HG03060 (cell line): Measurements from ENCODE around the gene RAD51D.
A peak's percentile ranks its signal among the peaks of the same experiment; 100 is the strongest.
"Not testable (repeated sequence)": the region's sequence is repeated elsewhere in the genome, so short reads cannot be mapped to it uniquely, and the experiment has no call there.

Experiments
- ATAC-seq: cut with Tn5 transposase; IDR thresholded peaks from one replicate; pipeline ENCODE4 v1.9.1; 2021; ENCODE audit warnings: low read depth, moderate number of reproducible peaks; ENCODE audit not compliant: unreplicated experiment

RAD51D gene

DNA sequence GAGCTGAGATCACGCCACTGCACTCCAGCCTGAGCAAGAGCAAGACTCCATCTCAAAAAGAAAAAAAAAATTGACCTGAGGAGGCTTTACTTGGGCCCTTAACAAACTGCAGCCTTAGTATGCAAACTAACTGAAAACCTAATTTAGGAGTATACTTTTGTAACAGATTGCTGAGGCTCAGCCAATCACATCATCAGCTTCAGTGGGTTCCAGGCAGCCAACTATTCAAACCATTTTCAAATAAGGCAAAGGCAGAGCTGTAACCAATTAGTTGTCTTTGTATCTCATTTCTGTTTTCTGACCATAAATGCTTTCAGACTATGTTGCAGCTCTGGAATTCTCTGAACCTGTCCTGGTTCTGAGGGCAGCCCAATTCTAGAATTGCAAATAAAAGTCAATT lies 23.9 kb downstream of the RAD51D start:
- ATAC-seq: no peak

DNA sequence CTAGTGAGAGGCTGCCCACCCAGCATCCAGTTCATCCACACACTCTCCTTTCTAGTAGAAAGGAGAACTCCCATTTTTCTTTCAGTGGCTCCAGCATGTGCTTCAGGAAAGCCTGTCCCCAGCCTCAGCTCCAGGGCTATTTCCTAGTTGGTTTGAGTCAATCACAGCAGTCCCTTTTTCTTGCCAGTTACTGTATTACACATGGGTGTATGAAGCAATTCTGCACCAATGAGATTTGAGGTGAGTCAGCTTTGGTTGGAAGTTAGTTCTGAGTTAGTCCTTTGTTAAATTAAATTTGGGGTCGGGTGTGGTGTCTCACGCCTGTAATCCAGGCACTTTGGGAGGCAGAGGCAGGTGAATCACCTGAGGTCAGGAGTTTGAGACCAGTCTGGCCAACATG lies 24.8 kb downstream of the RAD51D start:
- ATAC-seq: no peak

DNA sequence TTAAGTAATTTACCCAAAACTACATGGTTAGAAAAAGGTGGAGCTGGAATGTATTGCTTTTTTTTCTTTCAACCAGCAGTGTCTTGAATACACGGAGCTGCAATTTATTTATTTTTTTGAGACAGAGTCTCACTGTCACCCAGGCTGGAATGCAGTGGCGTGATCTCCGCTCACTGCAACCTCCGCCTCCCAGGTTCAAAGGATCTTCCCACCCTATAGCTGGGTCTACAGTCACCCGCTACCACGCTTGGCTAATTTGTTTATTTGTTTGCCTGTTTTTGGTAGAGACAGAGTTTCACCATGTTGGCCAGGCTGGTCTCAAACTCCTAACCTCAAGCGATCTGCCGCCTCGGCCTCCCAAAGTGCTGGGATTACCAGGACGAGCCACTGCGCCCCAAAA lies 29.0 kb downstream of the RAD51D start:
- not testable (repeated sequence) for ATAC-seq

DNA sequence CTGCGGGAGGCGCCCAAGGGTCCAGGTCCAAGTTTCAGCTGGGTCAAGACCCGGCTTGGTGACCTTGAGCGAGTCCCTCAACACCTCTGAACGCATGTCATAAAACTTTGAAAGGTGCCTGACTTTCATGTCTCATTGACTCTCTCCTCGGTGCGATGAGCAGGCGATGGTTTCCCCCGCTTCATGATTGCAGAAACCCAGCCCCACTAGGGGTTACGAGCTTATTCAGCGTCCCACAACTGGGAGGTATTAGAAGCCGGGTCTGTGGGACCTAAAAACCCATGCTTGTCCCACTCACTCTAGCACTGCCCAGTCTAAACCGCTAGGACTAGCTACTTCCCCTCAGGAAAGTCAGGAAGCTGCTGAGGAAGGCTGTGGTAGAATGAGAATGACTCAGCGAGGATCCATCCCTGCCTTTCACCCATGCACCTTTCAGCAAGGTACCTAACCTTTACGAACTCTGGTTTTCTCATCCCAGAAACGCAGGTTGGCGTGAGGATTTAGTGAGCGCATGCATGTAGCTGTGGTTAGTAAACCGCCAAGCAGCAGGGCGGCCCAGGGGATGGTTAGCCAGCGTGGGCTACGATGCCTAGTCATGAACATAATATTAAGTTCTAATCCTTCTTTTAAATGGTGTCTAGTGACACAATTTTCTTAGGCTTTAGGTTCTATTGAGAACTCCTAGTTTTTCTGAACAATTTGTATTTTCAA lies 29.9 kb downstream of the RAD51D start:
- no peak for ATAC-seq

DNA sequence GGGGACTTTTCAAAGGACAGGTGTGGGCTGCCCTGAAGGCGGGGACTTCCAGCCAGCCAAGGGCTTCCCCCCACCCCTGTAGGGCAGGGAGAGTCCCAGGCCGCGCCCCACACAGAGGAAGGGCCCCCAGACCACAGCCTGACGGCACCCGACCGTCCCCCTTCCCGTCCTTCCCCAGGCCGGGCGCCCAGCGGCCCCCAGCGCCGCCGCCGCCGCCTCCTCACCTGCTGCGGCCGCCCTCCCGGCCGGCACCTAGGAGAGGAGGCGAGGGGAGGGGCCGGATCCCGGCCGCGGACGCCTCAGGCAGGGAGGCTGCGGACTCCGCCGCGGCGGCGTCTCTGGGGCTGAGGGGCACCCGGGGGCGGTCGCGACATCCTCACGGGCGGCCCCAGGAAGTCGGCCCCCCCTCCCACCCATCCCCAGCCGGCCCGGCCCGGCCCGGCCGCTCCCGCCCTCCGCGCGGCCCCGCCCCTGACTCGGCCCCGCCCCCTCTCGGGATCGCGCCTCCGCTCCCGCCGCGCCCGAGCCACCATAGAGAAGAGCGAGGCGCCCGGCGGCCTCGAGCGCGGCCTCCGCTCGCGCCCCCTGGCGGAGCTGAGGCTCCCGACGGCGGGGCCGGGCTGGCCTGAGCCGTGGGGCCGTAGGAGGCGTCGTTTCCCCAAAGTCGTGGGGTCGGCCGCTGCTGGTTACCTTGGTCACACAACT lies 30.6 kb downstream of the RAD51D start:
- peak; percentile 39 for ATAC-seq

DNA sequence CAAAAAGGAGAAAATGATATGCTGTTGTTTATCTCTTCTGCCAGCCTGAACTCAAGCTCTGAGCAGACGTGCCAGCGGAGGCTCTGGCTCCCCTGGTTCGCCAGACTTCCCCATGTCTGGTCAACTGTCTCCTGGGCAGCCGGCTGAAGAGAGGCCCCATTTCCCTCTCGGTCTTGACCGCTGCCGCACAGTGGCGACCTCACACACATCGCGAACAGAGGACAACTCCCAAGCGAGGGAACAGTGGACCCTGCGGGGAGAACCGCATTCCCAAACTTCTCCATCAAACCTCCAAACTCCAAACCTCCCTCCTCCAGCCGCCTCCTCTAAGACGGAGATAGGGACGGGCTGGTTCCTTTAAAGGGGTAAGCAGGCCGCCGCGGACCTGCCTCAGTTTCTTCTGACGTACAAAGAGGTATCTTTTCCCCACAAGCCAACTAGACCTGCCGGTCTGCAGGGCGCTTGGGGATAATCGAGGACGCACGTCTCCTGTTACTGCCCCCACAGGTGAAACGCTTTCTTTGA lies 31.2 kb downstream of the RAD51D start:
- ATAC-seq: no peak

DNA sequence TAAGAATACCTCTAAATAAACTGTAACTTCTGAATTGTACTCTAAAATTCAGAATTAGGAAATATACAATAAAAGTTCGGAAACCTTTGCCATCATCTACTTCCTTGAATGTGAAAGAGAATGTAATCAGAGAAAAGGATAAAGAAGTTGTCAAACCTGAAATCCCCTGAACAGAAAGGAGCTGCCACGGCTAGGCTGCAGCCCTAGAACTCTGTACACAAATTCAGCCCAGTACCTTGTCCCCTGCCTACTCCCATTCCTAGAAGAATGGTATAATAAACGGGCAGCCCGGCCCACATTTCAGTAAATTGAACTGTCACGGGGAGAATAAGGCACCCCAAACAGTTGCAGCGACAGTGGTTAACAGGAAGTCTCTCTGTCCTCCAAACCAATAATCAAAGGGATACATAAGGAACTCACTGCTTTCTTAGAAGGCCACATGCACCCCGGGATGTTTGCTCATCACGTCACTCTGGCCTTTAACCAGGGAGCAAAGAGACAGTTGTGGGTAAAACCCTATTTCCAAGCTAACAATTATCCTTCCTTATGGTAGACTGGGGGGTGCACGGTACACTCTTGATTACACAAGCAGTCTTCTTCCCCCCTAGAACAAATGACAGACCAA lies 31.8 kb downstream of the RAD51D start:
- no peak for ATAC-seq

DNA sequence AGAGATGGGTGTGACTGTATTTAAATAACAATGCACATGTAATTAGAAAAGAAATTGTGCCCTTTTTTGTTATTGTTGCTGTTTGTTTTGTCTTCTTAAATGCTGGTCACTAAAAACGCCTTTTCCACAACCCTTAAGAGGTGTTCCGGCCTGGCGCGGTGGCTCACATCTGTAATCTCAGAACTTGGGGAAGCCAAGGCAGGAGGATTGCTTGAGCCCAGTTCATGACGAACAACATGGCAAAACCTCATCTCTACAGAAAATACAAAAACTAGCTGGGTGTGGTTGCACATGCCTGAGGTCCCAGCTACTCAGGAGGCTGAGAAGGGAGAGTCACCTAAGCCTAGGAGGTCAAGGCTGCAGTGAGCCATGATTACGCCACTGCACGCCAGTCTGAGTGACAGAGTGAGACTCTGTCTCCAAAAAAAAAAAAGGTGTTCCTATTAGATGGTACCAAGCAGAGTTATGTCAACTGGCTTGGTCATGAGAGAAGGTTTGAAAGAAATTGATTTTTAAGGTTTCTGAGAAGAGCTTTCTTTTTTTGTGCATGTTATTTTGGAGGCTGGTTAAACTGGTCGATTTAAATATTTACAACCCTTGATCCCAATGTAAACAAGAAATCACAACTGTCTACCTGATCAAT lies 32.6 kb downstream of the RAD51D start:
- ATAC-seq: no peak

DNA sequence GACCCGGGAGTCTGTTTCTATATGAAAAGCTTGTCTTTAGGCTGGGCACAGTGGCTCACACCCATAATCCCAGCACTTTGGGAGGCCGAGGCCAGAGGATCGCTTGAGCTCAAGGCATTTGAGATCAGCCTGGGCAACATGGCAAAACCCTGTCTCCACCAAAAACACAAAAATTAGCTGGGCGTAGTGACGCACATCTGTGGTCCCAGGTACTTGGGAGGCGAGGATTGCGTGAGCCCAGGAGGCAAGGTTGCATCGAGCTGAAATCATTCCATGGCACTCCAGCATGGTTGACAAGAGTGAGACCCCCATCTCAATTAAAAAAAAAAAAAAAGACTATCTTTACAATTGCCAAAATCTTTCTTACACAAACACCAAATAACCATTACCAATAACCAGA lies 33.5 kb downstream of the RAD51D start:
- ATAC-seq: no peak

DNA sequence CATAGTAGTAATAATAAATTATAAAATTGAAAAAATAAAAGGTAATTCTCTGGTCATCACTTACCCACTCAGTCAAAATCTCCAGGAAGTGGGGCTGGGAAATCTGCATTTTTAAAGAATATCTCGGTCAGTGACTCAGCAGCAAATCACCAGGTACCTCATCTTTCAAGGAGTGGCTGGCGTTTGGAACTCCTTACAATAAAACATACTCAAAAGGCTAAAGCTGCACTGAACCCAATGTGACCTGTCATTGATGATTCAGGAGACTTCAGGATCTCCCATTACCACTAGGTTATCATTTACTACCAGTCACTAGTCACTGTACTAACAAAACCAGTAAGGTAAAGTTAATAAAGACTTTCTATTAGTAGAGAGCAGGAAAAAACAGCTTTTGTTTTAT lies 34.7 kb downstream of the RAD51D start:
- ATAC-seq: no peak

DNA sequence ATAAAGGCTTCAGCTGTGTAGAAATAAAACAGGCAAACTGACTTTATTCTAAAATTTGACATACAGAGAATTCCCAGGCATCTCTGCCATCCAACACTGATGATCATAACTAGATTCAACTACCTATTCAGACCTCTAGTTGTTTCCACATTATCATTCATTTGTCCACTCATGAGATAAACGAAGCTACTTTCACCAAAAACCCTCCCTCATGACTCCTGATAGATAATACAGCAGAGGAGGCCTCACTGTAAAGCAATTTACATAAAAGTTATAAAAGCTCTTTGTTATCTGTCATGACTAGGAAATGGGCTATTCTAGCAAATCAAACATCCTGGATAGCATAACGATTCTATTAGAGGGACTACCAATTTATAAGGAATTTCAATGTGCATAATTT lies 36.6 kb downstream of the RAD51D start:
- ATAC-seq: no peak

DNA sequence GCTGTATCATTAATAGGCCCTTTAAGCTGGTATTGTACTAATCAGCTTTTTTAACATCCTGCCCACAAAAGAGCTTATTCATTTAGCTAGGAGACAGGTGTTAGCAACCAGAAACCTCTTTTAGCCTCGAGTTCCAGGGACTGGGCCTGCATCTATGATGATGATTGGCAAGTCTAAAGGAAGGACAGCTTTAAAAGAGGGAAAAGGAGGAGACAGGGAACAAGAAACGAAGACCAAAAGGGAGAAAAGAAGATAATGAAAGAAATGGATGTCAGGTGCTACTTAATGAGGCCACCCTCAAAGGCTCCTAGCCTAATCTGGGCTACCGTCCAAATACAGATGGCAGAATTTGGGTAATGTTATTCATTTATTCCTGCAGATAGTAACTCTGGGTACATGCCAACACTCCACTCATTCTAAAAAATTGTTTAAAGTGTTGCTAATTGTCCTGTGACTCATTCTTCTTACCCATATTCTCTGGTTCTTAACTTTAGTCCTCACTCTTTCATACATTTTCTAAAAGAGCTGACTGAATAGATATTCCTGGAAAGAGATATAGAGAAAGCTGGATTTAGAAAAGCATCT lies 37.5 kb downstream of the RAD51D start:
- ATAC-seq: no peak

DNA sequence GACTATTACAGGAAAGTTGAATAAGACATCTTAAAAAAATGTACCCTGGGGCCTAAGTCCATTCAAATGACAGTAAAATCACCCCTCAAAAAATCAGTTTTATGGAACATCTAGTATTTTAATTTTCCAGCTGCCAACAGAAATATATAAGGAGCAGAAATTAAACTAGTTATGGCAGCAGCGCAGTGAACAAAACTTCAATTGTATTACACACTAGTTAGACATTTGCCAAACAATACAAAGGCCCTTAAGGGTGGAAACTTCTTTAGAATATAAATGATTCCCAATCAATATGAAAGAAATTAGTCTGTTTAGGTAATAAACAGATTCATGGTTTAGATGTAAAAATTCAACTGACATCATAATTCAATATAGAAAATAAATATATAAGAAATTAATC lies 38.0 kb downstream of the RAD51D start:
- ATAC-seq: no peak

DNA sequence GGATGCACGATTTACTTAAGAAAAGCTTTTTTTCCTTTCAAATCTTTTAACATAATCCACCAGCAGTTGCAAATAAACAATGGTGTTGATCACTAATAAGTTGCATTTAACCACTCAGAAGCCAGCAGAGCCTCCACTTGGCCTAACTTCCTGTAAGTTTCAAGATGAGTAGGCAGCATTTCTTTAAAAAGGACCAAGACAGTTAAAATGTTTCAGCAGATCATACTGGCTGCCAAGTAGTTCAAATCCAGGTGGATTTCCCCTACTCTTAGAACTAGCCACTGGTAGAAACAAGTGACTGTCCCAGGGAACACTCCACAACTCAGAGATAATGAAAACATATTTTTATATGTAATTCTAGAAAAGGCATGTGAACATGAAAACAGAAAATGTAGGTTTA lies 39.1 kb downstream of the RAD51D start:
- no peak for ATAC-seq

DNA sequence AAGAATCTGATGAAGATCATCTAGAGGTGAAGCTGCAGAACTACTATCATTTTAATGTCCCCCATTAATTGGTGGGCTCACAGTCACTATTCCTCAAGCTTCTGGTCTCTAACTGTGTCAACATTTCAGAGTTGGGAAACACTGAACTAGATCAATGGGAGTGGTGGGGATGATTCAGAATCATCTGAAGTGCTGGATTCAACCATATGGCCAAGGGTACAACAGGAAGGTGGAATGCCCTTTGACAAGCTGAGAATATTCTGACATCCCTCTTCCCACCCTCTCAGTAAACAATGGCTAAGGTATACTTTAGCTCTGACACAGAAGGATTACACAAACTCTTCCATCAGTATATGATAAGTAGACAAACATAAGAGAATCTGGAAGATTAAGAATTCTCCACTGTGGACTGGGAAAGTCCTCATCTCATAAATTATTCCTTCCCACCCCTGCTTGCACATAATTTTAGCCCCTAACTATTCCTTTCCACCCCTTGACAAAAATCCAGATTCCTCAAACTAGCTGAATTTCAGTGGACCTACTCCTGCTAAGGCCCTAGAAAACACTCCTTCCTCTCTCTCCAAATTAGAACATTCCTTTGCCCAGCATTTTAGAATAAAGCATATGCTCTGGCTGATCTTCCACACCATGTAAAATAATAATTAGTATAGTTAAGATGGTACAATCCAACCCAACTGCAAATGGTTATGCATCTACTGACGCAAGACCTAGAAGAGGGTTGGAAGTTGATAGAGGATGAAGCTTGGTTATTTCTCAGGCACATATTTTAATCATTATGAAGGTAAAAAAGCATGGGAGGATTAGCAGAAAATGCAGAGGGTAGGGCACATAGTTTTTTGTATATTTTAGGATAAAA lies 39.9 kb downstream of the RAD51D start:
- ATAC-seq: no peak

DNA sequence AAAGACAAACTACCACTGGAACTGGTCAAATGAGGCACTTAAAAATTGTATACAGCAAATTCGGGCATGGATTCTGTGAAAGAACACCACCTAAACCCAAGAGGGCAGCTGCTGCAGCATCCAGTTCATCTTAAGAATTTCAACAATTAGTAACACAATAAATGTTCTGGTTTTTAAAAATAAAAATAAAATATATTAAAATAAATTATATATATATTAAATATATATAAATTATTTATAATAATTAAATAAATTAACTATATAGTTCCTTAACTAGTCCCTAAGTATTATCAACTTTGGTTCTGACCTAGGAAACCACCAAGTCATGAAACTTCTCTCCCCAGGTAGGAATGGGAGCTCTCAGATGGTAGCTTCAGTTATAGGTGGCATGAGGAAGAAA lies 42.8 kb downstream of the RAD51D start:
- ATAC-seq: no peak

DNA sequence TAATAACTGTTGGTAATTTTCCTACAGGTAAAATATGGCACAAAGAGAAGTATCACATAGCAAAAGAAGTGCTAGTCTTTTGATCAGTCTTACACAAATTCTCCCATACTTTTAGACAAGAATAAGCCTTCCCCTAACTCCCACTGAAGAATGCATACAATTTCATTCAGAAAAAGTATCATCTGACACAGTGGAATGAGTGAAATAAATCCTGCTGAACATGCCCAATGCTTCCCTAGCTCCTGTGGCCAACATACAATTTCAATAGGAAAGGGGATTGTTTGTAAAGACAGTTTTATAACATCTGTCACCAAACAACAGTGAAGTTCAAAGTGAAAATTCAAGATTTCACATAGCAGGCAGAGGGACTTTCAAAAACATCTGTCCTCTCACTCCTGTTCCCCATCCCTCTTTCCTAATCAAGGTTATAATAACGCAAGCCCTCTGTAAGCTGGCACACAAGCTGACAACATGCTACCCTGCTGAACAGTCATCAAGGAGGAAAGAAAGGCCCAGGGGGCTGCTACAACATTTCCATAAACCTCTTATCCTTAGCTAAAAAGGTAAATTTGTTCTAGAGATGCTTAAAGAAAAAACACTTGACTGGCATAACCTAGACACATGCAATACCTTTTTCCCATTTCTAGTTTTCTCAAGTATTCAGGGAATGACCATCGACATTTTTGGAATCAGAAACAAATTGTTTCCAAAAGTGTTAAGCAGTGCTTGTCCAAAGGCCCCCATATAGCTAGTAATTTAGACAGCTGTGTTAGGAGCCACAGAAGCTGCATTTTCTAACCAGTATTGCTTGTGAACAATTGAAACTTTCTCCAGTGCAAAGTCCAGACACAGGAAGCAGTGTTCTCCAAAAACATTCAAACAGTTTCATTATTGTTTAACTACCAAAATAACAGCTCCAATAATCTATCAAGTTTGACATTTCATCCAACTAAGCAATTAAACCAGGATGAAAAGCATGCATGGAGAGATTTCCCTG lies 44.7 kb downstream of the RAD51D start:
- no peak for ATAC-seq

DNA sequence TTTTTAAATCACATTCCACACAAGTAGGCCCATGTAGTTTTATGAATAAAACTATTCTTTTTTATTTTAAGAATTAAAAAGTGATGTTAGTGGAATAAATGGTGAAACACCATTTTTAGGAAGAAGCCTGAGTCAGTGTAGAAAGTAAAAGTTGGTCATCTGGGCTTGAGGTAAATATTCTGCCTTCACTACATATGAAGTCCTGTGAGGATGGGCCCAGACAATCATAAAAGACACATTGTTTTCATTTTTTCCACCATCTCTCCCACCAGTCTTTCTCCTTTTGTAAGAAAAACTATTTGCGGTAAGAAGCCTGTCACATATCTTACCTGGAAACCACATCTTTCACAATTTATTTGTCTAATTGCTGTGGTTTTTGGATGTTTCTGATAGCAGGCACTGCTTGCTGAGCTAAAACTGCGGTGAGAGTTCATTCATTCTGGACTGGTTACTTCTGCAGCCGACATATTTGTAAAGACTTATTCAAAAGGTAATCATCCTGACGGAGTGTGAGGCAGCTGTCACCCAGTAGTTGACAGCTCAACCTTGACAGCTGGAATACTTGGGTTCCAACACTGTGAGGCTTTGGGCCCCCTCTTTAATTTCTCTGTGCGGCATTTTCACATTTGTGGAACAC lies 45.6 kb downstream of the RAD51D start:
- no peak for ATAC-seq
